Mesendoderm (in vitro differentiated cells): ENCODE results near the gene PDE4D.

ENCODE experiments used
- DNase-seq: peaks from one replicate; pipeline ENCODE4 v3.0.0; 2013
- H2AK5ac ChIP-seq: 2 replicates; pipeline ENCODE4 v1.6.1; 2013; ENCODE audit warnings: low read length, inconsistent platforms
- H2BK120ac ChIP-seq: 2 replicates; pipeline ENCODE4 v1.6.1; 2013; ENCODE audit warnings: low read depth, mild to moderate bottlenecking, low read length, moderate library complexity, mixed read lengths
- H2BK15ac ChIP-seq: replicated peaks from 2 replicates; pipeline ENCODE4 v1.6.1; 2013; ENCODE audit warnings: low read depth, mild to moderate bottlenecking, moderate library complexity
- H2BK5ac ChIP-seq: 2 replicates; pipeline ENCODE4 v1.6.1; 2013; ENCODE audit warnings: low read length, inconsistent platforms
- H3K18ac ChIP-seq: 2 replicates; pipeline ENCODE4 v1.6.1; 2013; ENCODE audit warnings: mild to moderate bottlenecking, low read length, mixed read lengths
- H3K23ac ChIP-seq: one replicate; pipeline ENCODE4 v1.6.1; 2013; ENCODE audit warnings: low read length
- H3K27ac ChIP-seq: 2 replicates; pipeline ENCODE4 v1.5.1; 2013; ENCODE audit warnings: low read depth, mild to moderate bottlenecking, inconsistent platforms, low read length, moderate library complexity
- H3K27me3 ChIP-seq: 2 replicates; pipeline ENCODE4 v1.6.1; 2013; ENCODE audit warnings: low read length, control low read depth, mild to moderate bottlenecking, inconsistent platforms; ENCODE audit not compliant: insufficient read depth, poor library complexity
- H3K36me3 ChIP-seq: 2 replicates; pipeline ENCODE4 v1.6.1; 2013; ENCODE audit warnings: low read length, inconsistent platforms; ENCODE audit not compliant: control insufficient read depth, insufficient read depth
- H3K4ac ChIP-seq: one replicate; pipeline ENCODE4 v1.6.1; 2013; ENCODE audit warnings: low read depth, mild to moderate bottlenecking, low read length, moderate library complexity
- H3K4me1 ChIP-seq: 2 replicates; pipeline ENCODE4 v1.6.1; 2013; ENCODE audit warnings: low read depth, low read length, inconsistent platforms; ENCODE audit not compliant: control insufficient read depth
- H3K4me2 ChIP-seq: 2 replicates; pipeline ENCODE4 v1.6.1; 2013; ENCODE audit warnings: low read length
- H3K4me3 ChIP-seq: 2 replicates; pipeline ENCODE4 v1.5.1; 2013; ENCODE audit warnings: mild to moderate bottlenecking, low read length
- H3K56ac ChIP-seq: one replicate; pipeline ENCODE4 v1.6.1; 2013; ENCODE audit warnings: low read length
- H3K79me1 ChIP-seq: 2 replicates; pipeline ENCODE4 v1.6.1; 2013; ENCODE audit warnings: low read length, inconsistent platforms
- H3K79me2 ChIP-seq: 2 replicates; pipeline ENCODE4 v1.6.1; 2013; ENCODE audit warnings: mild to moderate bottlenecking, low read length; ENCODE audit not compliant: control insufficient read depth, insufficient read depth
- H3K9ac ChIP-seq: 2 replicates; pipeline ENCODE4 v1.6.1; 2013; ENCODE audit warnings: low read length, inconsistent platforms
- H4K5ac ChIP-seq: one replicate; pipeline ENCODE4 v1.6.1; 2013; ENCODE audit warnings: low read length
- H4K8ac ChIP-seq: one replicate; pipeline ENCODE4 v1.6.1; 2013; ENCODE audit warnings: low read depth, mild to moderate bottlenecking, control low read depth, low read length, moderate library complexity
- WGBS: extraction: QIAGEN DNeasy Blood & Tissue Kit; methylation state at CpG from one replicate; pipeline ENCODE4 v1.1.7; 2013; ENCODE audit warnings: low lambda C conversion rate, missing lambda C conversion rate; ENCODE audit not compliant: insufficient coverage; ENCODE audit errors: extremely low coverage; 5-methylcytosine and 5-hydroxymethylcytosine counted together

PDE4D gene

DNA sequence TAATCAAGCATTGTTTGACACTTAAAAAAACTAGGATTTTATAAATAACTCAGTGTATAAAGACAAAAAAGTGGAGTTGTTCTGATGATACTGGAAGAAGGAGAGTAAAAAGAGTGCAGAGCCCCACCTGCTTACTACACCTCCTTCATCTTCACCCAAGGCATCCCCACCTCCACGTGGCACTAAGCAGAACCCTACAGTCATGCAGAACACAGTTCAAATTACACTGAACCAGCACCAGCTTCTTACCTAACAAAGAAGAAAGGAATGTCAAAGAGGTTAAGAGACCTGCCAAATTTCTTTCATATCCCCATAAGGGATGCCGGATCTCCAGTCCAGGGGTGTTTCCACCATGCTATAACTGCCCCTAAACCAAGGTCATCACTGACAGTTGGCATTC lies 55.5 kb downstream of the PDE4D start:
- no CpG with 5 or more reads among the region's 2 CpGs for WGBS
- Histone ChIP-seq H3K18ac (no peak overlapping the region), H3K4me3 (no peak overlapping the region), H2BK5ac (no peak overlapping the region), H3K4ac (no peak overlapping the region), H3K79me2 (no peaks in the 10 kb centered on the region), H4K5ac (no peak overlapping the region), H3K56ac (no peak overlapping the region), H4K8ac (no peak overlapping the region), H3K4me1 (no peaks in the 10 kb centered on the region), H3K36me3 (no peaks in the 10 kb centered on the region), H2AK5ac (no peak overlapping the region), H3K79me1 (no peaks in the 10 kb centered on the region), H3K23ac (no peak overlapping the region), H3K9ac (no peak overlapping the region), H3K27ac (no peak overlapping the region), H2BK15ac (no peak overlapping the region), H3K4me2 (no peak overlapping the region), H3K27me3 (no peaks in the 10 kb centered on the region), H2BK120ac (no peak overlapping the region)
- peak; percentile 15 for DNase-seq

DNA sequence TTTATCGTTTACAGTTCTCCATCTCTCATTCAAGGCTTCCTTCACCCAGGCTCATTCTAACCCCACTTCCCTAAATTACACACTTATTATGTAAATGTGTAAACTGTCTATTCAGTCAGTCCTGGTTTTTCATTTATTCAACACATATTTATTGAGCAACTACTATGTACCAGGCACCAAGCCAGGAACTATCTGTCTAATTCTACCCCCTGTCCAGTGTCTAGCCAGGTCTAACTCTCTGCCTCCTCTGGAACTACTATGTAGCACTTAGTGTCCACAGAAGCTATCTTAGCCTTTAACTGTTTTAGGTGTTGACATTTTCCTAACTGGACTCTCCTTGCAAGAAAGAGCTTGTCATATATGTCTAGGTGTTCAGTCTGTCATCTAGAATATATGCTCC lies 56.5 kb downstream of the PDE4D start:
- WGBS = 100% methylated on average over 1 of the region's 1 CpG
- H3K4me2 ChIP-seq = no peak overlapping the region

DNA sequence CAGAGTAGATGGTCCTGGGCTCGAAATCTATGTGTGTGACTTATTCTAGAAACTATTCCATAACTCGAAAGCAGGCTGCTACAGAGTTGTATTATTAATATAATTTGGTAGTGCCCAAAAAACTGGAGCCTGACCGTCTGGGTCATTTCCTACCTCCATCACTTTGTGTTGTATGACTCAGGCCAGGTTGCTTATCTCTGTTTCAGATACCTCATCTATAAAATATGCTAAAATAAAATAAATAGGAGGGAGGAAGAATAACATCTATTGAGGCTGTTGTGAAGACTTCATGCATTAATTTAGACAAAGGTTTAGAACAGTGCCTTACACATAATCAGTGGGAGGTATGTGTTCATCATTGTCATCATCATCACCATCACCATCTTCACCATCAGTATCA lies 57.7 kb downstream of the PDE4D start:
- no peak overlapping the region for H2BK5ac ChIP-seq
- H3K56ac ChIP-seq = no peak overlapping the region
- no peak overlapping the region for H3K18ac ChIP-seq
- no peak overlapping the region for H3K4me2 ChIP-seq
- no peak overlapping the region for H3K23ac ChIP-seq
- no peaks in the 10 kb centered on the region for H3K36me3 ChIP-seq
- no peak overlapping the region for H3K4me3 ChIP-seq
- H3K79me1 ChIP-seq = no peaks in the 10 kb centered on the region
- no peak overlapping the region for H4K5ac ChIP-seq
- no peak overlapping the region for H2BK15ac ChIP-seq
- H3K4ac ChIP-seq = no peak overlapping the region
- DNase-seq = no peak
- H2BK120ac ChIP-seq = no peak overlapping the region
- H3K27ac ChIP-seq = no peak overlapping the region
- no peak overlapping the region for H2AK5ac ChIP-seq
- no peak overlapping the region for H3K9ac ChIP-seq
- WGBS = no CpG with 5 or more reads among the region's 3 CpGs
- no peaks in the 10 kb centered on the region for H3K4me1 ChIP-seq
- H3K27me3 ChIP-seq = no peaks in the 10 kb centered on the region
- H4K8ac ChIP-seq = no peak overlapping the region
- H3K79me2 ChIP-seq = no peaks in the 10 kb centered on the region

More for the DNA sequence above, 56.5 kb downstream of the PDE4D start:
- Histone ChIP-seq H3K79me1 (no peaks in the 10 kb centered on the region), H4K5ac (no peak overlapping the region), H2AK5ac (no peak overlapping the region), H2BK120ac (no peak overlapping the region), H3K4me3 (no peak overlapping the region), H3K56ac (no peak overlapping the region), H3K27me3 (no peaks in the 10 kb centered on the region), H3K4me1 (no peaks in the 10 kb centered on the region), H3K36me3 (no peaks in the 10 kb centered on the region), H4K8ac (no peak overlapping the region), H3K4ac (no peak overlapping the region), H3K9ac (no peak overlapping the region), H3K27ac (no peak overlapping the region), H3K79me2 (no peaks in the 10 kb centered on the region), H2BK5ac (no peak overlapping the region), H3K18ac (no peak overlapping the region), H3K23ac (no peak overlapping the region), H2BK15ac (no peak overlapping the region)
- no peak for DNase-seq

DNA sequence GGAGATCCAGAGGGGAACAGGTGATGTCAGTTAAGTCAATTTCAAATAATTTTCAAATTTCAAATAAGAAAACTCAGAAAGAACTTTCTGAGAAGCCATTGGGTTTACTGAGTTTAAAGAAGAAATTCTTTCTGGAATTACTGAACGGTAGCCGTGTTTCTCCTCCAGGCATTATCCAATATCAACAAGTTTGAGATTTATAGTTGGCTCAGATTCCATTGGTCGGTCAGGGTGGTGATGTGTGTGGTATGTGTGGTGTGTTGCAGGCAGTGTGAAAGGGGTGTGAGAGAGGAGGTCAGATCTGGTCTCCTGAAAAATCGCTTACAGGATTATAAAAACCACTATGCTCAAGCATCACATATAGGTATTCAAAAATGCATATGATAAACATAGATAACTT lies 60.1 kb downstream of the PDE4D start:
- no peaks in the 10 kb centered on the region for H3K27me3 ChIP-seq
- no peak overlapping the region for H3K9ac ChIP-seq
- DNase-seq = no peak
- no peaks in the 10 kb centered on the region for H3K79me1 ChIP-seq
- H3K18ac ChIP-seq = no peak overlapping the region
- no peak overlapping the region for H2BK15ac ChIP-seq
- no peaks in the 10 kb centered on the region for H3K4me1 ChIP-seq
- no CpG with 5 or more reads among the region's 4 CpGs for WGBS
- H3K4me2 ChIP-seq = no peak overlapping the region
- H2AK5ac ChIP-seq = no peak overlapping the region
- no peak overlapping the region for H3K4me3 ChIP-seq
- H2BK5ac ChIP-seq = no peak overlapping the region
- H3K36me3 ChIP-seq = no peaks in the 10 kb centered on the region
- no peak overlapping the region for H2BK120ac ChIP-seq
- H4K8ac ChIP-seq = no peak overlapping the region
- no peak overlapping the region for H4K5ac ChIP-seq
- no peak overlapping the region for H3K4ac ChIP-seq
- H3K27ac ChIP-seq = no peak overlapping the region
- H3K56ac ChIP-seq = no peak overlapping the region
- no peaks in the 10 kb centered on the region for H3K79me2 ChIP-seq
- no peak overlapping the region for H3K23ac ChIP-seq

DNA sequence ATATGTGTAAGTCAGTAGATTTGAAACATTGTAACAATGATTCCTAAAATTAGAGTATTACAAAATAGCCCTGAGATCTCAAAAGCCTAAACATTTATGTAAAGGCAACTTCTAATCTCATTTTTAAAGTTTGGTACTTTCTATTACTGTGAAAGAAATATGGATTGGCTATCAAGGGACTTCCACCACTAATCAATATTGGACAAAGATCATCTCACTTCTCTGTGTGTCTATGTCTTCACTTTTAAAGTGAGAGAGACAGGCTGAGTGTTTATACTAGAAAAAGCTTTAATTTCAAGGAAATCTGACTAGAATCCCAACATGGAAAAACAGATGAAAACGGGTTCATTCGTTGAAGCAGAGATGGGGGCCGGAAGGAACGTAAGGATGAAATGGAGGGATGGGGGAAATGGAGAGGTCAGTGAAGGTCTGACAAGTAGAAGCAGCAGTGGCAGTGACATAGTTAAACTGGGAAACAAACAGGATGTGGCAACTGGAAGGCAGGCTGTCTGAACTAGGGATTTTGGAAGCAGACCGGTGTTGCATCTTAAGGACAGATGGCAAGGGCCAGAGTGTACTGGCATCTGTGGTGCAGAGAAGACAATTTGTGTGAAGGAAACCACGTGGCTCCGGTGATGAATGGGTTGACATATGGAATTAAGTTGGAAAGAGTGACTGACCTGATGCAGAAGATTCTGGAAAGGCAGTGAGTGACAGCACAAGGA lies 60.8 kb downstream of the PDE4D start:
- Histone ChIP-seq H3K23ac (no peak overlapping the region), H3K79me1 (no peaks in the 10 kb centered on the region), H3K18ac (no peak overlapping the region), H3K79me2 (no peaks in the 10 kb centered on the region), H3K56ac (no peak overlapping the region), H4K8ac (no peak overlapping the region), H2BK5ac (no peak overlapping the region), H2BK15ac (no peak overlapping the region), H3K4me1 (no peaks in the 10 kb centered on the region), H3K9ac (no peak overlapping the region), H2AK5ac (no peak overlapping the region), H3K27me3 (no peaks in the 10 kb centered on the region), H3K27ac (no peak overlapping the region), H2BK120ac (no peak overlapping the region), H3K4ac (no peak overlapping the region), H3K36me3 (no peaks in the 10 kb centered on the region), H4K5ac (no peak overlapping the region), H3K4me2 (no peak overlapping the region), H3K4me3 (no peak overlapping the region)
- DNase-seq = no peak
- no CpG with 5 or more reads among the region's 7 CpGs for WGBS
